AG04450 (cell line): ENCODE data around the gene GPR55. TPM values are rescaled to one million over a fixed set of nuclear protein-coding genes. Genes with fewer than 3 reads are reported as not detected.

Experiments used
- CTCF ChIA-PET: fragments of 300-600, 350-600 bp; formaldehyde crosslinking; extraction: SDS; loops from one replicate; lab custom pipeline; 2022; ENCODE audit warnings: antibody characterized with exemption, inconsistent platforms; lab: Charles Lee
- POLR2A ChIA-PET: fragments of 350-600 bp; formaldehyde crosslinking; extraction: SDS; loops from one replicate; lab custom pipeline; 2021; ENCODE audit warnings: antibody characterized with exemption, inconsistent platforms; lab: Yijun Ruan, JAX
- DNase-seq: peaks from one replicate; pipeline ENCODE4 v3.0.0-alpha.2; 2011; ENCODE audit warnings: low read depth, low spot score
- H3K27ac ChIP-seq: one replicate; pipeline ENCODE4 v1.5.1; 2012; ENCODE audit warnings: low read depth, low read length, control low read depth
- H3K27me3 ChIP-seq: one replicate; pipeline ENCODE4 v1.6.0; 2012; ENCODE audit warnings: low read length; ENCODE audit not compliant: control insufficient read depth, insufficient read depth
- H3K4me3 ChIP-seq: 2 replicates; pipeline ENCODE4 v1.5.1; 2011; ENCODE audit warnings: mild to moderate bottlenecking, low read depth, low read length, control low read depth
- H3K9me3 ChIP-seq: 2 replicates; pipeline ENCODE4 v1.5.1; 2012; ENCODE audit warnings: low read length; ENCODE audit not compliant: control insufficient read depth, insufficient read depth
- CTCF ChIP-seq: IDR thresholded peaks from 2 replicates; pipeline ENCODE4 v1.5.1; 2011; ENCODE audit warnings: low read depth, low read length, control low read depth, inconsistent platforms
- polyA minus RNA-seq: library from RNA; depleted of rRNA, polyadenylated mRNA; stranded (reverse); fragments of >200 nt; gene quantifications from 2 replicates; pipeline ENCODE4 v1.2.3, GENCODE V29; 2011; rRNA and poly(A)+ RNA removed
- polyA plus RNA-seq: library from polyadenylated mRNA; depleted of rRNA; stranded (reverse); fragments of >200 nt; gene quantifications from 2 replicates; pipeline ENCODE4 v1.2.3, GENCODE V29; 2011; rRNA removed

Gene GPR55, protein sequence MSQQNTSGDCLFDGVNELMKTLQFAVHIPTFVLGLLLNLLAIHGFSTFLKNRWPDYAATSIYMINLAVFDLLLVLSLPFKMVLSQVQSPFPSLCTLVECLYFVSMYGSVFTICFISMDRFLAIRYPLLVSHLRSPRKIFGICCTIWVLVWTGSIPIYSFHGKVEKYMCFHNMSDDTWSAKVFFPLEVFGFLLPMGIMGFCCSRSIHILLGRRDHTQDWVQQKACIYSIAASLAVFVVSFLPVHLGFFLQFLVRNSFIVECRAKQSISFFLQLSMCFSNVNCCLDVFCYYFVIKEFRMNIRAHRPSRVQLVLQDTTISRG
- not detected in 2 replicates for polyA plus RNA-seq
- polyA minus RNA-seq: not detected in 2 replicates

- DNase-seq: no peak
- no peak within 1 kb of the TSS for H3K27ac ChIP-seq
- H3K4me3 ChIP-seq: no peak within 1 kb of the TSS
- TF ChIP-seq CTCF: peak; percentile 7; the same call in 1 of the 2 replicates
- H3K27me3 ChIP-seq: peaks cover 29% of the 10 kb centered on the region
- H3K9me3 ChIP-seq: no peaks in the 10 kb centered on the region
- POLR2A ChIA-PET: no interaction called here
- CTCF ChIA-PET: interaction anchor here (1.1 kb wide), 1 partner anchor 22 kb away, joined by 3 read pairs; no protein-coding TSS in a partner anchor
Observed at GRCh38 chr2:230924470-230925341, at the start of gene GPR55. Gene GPR55, minus strand, starts transcription at chr2:230925242. Its CDS starts 14,280 bp downstream, at chr2:230910962.

DNA sequence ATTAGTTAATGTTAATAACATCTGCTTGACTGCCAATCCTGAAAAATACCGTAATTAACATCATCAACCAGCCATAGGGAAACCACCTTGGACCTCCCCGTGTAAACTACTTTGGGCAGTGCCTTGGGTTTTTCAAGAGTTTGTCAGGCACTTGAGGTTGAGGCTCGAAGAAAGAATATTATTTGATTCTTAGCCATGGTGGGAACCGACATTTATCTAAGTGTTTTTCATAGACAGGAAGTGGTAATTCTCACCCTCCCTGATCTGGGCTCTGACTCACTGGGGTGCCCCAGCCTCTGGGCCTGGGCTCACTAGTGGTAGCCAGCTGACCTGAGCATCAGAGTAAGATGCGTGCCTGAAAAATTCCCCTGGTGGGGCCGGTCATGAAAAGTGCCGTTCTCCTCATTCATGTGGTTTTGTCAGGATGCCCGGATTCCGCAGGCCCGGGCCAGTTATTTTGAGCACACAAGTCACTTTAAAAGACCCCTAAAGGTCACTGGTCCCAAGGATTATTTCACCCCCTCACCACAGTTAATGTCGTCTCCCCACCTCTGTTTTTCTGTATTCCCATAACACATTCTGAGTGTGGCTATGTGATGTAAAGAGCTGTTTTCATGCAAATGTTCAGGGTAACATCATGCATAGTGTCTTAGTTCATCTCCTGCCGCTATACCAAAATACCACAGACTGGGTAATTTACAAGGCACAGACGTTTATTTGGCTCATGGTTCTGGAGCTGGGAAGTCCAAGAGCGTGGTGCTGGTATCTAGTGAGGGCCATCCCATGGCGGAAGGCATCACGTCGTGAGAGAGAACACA, 49.3 kb upstream of the GPR55 start:
- Histone ChIP-seq H3K27ac (no peak overlapping the region), H3K4me3 (no peak overlapping the region), H3K27me3 (peaks cover 11% of the 10 kb centered on the region), H3K9me3 (no peaks in the 10 kb centered on the region; the same call in 1 of the 2 replicates)
- DNase-seq: no peak
- ChIA-PET CTCF (interaction anchor here (1.0 to 1.9 kb wide), 3 partner anchors 13 to 126 kb away, joined by 3 to 7 read pairs (median 4); no protein-coding TSS in a partner anchor), POLR2A (no interaction called here)
- no peak for TF ChIP-seq CTCF

DNA sequence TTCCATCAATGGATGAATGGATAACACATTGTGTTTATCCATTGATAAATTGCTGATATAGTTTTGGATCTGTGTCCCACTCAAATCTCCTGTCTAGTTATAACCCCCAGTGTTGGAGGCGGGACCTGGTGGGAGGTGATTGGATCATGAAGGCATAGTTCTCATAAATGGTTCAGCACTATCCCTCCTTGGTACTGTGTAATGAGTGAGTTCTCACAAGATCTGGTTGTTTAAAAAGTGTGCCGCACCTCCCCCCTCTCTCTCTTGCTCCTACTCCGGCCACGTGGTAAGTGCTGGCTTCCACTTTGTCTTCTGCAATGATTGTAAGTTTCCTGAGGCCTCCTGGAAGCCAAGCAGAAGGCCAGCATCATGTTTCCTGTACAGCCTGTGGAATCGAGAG, 47.0 kb upstream of the GPR55 start:
- no peak for TF ChIP-seq CTCF
- Histone ChIP-seq H3K9me3 (no peaks in the 10 kb centered on the region; the same call in 1 of the 2 replicates), H3K27ac (no peak overlapping the region), H3K4me3 (no peak overlapping the region), H3K27me3 (peaks cover 2% of the 10 kb centered on the region)
- ChIA-PET CTCF (interaction anchor here (2.3 kb wide), 1 partner anchor 16 kb away, joined by 7 read pairs; no protein-coding TSS in a partner anchor), POLR2A (interaction anchor here (0.6 kb wide), 1 partner anchor 822 kb away, joined by 3 read pairs; no protein-coding TSS in a partner anchor)
- DNase-seq: no peak

- Histone ChIP-seq H3K27me3 (no peaks in the 10 kb centered on the region), H3K9me3 (peaks cover under 1% of the 10 kb centered on the region; the same call in 1 of the 2 replicates), H3K27ac (no peak overlapping the region), H3K4me3 (no peak overlapping the region)
- TF ChIP-seq CTCF: no peak
- ChIA-PET POLR2A (no interaction called here), CTCF (interaction anchor here (1.6 kb wide), 1 partner anchor 18 kb away, joined by 10 read pairs; no protein-coding TSS in a partner anchor)
- no peak for DNase-seq
Observed at GRCh38 chr2:230969659-230970015, 44.6 kb upstream of the GPR55 start.
